Inflammatory macrophage treated with lipopolysaccharide for 4 hours (primary cell): Measurements from ENCODE around the gene NQO2.
"Not testable (repeated sequence)": the region's sequence is repeated elsewhere in the genome, so short reads cannot be mapped to it uniquely, and the experiment has no call there.

Experiments
- DNase-seq: peaks from one replicate; pipeline ENCODE4 v3.0.0-alpha.2; 2020

The NQO2 gene

DNA sequence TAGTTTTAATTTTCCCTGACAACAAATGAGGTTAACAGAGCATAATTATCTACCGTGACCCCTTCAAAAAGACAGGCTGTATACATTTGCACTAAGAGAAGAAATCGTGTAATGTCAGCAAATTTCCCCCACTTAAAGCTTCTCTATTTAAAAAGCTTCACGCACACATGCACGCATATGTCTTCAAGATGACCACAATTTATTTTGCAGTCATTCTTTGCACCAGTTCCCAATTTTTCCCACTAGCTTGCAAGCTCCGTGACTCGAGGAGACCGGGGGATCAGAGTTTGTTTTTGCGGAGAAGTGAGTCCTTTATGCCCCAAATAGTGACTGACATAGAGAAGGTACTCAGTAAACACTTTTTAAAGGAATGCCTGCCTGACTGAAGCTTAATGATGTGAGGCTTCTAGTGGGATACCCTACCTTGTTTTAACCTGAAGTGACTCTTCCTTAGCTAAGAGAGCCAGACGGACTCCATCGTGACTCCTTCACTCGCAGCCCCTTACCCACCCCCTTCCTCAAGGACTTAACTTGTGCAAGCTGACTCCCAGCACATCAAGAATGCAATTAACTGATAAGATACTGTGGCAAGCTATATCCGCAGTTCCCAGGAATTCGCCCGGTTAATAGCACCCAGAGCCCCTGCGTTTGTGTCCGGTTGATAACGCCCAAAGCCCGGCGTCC is 9.3 kb upstream of the NQO2 start:
- DNase-seq = peak; percentile 53

DNA sequence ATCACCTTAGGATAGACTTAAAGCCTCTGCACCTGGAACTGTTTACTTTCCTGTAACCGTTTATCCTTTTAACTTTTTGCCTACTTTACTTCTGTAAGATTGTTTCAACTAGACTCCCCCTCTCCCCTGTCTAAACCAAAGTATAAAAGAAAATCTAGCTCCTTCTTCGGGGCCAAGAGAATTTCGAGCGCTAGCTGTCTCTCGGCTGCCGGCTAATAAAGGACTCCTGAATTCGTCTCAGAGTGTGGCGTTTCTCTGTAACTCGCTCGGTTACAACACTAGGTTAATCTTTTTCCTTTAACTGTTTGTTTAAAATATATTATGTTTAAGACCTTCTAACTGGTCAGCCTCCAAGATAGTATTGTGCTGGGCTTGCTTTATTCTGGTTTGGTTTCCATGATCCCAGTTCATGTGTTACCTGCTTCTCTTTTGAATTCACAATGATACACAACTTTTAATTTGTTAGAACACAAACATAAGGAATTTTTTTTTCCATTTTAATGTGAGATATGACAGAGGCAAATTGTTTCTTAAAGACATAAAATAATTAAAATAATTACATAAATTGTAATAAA is 8.7 kb upstream of the NQO2 start:
- no peak for DNase-seq

DNA sequence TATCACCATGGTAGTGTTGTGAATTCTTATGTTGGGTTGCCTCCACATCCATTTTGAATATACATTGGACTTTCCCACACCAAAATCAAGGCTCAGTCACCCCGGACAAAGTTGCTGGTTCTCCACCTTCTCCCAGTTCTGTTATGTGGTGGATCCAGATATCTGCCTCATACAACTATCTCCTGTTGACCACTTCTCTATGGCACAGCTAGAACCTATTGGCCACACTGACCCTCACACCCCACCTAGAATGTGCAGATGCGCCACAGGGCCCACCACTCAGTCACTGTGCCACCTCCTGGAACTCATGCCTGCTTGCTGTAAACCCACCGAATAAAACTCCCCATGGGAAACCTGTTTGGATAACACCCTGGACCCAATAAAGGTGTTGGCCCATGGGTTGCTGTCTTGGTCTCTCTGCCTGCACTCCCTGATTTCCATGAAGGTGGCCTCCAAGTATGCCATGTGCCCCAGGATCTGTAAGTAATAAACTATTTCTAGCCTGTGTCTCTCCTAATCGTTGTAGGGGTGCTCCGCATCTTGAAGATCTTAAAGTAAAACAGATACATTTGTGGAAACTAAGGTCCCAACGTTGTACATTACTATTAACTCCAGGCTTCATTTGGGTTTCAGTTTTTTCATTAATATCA is 7.2 kb upstream of the NQO2 start:
- DNase-seq = no peak

DNA sequence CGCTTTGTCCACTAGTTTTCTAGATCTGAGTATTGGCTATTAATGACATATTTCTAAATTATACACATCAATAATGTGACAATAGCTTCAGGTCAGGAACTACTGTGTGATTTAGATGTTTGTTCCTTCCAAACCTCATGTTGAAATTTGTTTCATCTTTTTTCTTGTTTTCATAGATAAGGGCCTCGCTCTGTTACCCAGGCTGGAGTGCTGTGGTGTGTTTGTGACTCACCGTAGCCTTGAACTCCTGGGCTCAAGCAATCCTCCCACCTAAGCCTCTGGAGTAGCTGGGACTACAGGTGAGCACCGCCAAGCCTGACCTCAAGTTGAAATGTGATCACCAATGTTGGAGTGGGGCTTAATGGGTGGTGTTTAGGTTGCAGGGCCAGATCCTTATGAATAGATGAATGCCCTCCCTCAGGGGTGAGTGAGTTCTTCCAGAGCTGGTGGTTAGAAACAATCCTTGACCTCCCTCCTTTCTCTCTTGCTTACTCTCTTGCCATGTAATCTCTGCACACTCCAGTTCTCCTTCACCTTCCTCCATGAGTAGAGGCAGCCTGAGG is 5.9 kb upstream of the NQO2 start:
- DNase-seq = no peak

DNA sequence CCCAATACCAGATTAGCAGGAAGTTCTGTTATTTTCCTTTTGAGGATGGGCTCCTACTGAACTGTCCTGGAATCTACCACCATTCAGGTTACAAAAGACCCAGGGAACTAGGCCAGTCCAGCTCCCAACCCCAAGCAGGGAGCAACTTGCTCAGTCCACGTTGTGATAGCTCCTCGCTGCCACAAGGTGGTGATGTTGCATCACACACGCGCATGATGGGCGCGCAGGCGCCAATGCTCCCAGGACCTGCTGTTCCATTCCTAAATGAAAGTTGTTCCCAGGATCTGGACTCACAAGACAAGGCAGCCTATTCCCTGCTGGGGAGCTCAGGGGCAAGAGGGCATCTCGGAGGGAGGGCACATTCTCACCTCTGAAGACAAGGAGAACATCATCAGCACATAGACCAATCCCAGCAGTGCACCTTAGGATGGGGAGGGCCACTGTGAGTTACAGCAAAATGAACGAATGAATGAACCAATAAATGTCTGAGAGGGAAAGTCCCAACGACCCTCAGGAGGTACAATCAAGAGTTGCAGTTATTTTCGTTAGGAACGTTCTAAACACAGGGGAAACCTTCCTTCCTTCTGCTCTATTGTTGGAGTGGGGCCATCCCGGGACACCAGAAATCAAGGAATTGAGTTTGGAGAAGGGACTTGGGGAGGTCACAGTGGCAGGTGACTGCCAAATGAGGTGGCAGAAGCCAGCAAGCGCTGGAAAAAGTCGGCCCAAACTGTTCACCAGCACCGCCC is 1.3 kb upstream of the NQO2 start:
- DNase-seq = not testable (repeated sequence)

DNA sequence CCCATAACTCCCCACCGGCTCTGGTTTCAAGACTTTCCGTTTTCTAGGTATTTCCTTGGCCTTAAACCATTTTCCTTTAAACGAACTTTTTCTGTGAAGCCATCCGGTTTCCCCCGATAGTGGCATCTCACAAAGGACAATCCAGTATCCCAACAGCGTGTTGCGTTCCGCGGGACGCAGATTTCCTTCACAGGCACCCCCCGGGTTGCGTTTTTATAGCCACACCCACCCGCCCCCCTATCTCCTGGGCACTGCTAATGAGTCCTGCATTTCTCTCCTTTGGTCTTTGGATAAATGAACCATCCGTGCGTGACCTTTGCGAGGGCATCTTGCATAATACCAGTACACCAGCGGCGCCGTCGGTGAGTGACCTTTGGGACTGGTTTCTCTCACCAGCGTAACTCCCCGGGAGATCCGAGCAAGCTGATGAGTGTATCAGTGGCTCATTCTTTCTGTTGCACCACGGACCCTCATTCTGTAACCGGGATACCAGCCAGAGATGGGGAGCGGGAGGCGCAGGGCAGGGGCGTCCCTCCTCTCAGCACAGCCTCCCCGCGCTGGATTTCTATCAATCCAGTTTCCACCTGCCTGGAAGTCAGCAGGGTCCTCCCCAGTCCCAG is 586 bp upstream of the NQO2 start:
- peak; percentile 94 for DNase-seq

DNA sequence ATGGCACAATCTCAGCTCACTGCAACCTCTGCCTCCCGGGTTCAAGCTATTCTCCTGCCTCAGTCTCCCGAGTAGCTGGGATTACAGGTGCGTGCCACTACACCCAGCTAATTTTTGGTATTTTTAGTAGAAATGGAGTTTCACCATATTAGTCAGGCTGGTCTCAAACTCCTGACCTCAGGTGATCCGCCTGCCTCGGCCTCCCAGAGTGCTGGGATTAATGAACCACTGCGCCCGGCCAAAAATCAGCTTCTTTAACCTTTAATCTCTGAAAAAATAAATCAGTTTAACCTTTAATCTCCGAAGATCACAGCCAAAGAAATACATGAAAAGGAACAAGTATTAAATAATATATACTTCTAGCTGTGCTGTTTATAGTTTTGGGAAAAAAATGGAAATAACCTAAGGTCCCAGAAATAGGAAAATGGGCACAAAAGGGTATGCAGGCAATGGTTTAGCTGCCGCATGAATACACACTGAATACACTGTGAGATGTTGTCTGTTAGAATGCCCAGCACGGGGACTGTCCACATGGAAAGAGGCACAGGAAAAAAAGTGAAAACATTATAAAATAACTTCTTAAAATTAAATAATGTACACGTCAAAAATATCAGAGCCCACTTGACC is 1.6 kb downstream of the NQO2 start:
- DNase-seq = no peak

DNA sequence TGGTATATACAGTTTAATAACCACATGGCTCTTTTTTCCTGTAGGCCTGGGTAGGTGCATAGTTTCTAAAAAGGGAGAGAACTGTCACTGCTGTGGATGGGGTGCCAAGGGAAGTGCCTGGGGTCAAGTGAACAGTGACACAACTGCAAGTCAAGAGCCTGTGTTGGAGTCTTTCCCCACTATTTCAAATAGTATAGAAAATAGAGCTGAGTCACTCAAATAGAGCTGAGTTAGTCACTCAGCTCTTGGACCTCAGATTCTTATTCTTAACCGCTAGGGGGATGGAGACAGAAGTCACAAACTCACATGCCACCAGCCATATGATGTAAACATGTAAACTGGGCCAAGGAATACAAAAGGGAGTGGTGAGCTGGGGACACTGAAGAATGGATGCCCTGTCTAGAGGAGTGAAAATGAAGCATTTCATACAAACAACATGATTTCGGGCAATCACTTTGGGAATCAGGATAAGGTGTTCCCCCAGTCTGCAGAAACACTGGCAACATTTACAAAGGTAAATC is 2.1 kb downstream of the NQO2 start:
- peak; percentile 95 for DNase-seq

DNA sequence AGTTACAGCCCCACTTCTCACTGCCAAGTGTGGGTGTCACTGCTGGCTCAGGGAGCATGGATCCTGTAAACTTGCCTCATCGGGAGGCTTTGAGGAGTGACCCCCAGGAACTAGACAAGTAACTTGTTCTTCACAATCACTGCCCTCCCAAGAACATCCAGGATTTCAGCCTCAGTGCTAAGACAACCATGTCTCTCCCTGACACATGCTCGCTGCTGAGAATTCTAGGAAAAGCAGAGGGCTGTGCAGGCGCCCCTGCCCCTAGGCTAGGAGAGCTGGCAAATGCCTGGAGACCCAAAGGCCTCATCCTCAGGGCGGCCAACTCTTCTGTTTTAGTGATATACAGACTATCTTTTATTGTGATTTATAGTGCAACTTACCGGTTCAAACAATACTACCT is 3.5 kb downstream of the NQO2 start:
- DNase-seq = not testable (repeated sequence)

DNA sequence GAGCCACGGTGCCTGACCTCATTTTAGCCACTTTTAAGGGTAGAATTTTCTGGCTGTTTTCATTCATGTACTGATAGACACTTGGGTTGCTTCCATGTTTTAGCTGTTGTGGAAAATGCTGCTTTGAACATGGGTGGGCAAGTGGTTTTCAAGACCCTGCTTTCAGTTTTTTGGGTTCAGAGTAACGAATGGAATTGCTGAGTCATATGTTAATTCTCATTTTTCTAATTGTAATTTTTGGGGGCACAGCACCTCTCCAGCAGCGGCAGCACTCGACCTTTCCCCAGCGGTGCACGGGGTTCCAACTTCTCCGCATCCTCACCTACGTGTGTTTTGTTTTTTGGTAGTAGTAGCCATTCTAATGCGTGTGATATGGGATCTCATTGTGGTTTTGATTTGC is 5.4 kb downstream of the NQO2 start:
- DNase-seq = no peak

DNA sequence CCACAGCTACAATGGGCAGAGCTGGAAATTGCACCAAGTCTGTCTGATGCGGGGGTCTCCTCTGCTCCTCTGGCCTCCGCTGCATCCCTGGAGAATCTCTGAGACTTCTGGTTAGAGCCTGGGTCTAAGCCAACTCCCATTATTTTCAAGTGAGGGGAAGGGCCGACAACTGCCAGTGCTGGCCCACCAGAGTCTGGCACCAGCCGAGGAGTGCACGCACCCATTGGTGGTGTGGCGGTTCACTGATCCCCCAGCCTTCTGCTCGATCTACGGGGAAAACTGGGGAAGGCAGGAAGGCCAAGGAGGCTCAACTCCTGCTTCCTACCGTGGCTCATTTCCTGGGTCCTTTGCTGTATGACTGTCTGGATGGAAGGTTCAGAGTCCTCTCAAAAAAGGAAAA is 6.2 kb downstream of the NQO2 start:
- no peak for DNase-seq

DNA sequence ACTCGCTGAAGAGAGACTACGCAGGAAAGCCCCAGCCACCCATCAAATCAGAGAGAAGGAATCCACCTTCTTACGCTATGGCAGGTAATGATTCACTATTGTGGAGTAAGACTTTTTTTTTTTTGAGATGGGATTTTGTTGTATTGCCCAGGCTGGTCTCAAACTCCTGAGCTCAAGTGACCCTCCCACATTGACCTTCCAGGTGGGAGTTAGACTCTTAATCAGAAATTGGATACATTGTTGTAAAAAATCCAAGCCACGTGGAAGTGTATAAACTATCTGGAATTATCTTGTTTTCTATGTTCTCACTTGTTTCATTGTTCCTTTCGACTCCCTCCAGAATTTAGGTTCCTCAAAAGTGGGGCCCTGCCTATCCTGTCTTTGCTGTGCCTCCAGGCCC is 6.8 kb downstream of the NQO2 start:
- no peak for DNase-seq

DNA sequence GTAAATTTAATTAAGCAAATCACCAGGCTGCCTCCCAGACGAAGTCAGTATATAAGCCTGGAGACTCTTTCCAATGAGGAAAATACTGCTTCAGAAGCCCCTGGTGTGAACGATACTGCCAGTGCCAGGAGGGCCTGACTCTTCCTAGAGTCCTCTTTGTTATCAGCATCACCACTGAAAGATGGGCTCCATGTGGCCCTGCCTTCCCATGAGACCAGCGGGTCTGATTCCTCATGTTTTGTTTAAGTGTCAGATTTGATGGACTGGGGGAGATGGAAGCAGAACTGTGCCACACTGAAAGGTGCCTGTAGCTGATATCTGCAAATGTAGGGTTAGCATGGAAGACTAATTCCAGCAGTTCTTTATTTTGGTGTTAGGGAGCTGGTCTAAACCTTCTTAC is 7.9 kb downstream of the NQO2 start:
- DNase-seq = no peak

DNA sequence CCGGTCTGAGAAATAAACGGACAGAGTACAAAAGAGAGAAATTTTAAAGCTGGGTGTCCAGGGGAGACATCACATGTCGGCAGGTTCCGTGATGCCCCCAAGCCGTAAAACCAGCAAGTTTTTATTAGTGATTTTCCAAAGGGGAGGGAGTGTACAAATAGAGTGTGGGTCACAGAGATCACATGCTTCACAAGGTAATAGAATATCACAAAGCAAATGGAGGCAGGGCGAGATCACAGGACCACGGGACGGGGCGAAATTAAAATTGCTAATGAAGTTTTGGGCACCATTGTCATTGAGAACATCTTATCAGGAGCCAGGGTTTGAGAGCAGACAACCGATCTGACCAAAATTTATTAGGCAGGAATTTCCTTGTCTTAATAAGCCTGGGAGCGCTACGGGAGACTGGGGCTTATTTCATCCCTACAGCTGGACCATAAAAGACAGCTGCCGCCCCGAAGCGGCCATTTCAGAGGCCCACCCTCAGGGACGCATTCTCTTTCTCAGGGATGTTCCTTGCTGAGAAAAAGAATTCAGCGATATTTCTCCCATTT is 9.1 kb downstream of the NQO2 start:
- DNase-seq = not testable (repeated sequence)

DNA sequence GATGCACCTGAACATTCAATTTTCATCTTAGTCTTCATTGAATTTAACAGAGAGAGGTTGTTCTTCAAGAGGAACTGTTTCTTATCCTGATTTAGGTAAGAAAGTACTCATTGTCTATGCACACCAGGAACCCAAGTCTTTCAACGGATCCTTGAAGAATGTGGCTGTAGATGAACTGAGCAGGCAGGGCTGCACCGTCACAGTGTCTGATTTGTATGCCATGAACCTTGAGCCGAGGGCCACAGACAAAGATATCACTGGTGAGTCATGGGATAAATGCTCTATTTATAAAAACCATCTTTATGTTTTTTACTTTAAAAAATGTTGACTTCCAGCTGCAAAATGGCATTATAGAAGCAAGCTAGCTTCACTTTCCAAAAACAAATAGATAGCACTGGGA is 10.2 kb downstream of the NQO2 start:
- no peak for DNase-seq

DNA sequence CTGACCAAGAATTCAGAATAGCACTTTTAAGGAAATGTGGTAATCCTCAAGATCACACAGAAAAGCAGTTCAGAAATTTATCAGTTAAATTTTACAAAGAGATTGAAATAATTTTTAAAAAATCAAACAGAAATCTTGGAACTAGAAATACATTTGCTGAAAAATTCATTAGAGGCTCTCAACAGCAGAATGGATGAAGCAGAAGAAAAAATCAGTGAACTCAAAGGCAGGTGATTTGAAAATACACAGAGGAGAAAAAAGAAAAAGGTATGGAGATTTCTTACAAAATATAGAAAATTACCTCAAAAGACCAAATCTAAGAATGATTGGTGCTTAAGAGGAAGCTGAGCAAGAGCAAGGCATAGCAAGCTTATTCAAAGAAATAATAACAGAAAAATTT is 11.5 kb downstream of the NQO2 start:
- no peak for DNase-seq

DNA sequence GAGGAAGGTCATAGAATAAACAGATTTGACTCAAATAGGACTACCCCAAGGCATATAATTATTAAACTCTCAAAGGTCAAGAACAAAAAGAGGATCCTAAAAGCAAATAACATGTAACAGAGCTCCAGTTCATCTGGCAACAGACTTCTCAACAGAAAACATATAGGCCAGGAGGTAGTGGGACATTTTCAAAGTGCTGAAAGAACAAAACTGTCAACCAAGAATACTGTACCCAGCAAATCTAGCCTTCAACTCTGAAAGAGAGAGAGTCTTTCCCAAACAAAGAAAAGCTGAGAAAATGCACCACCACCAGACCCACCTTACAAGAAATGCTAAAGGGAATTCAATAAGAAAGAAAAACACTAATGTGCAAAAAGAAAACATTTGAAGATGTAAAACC is 11.9 kb downstream of the NQO2 start:
- no peak for DNase-seq

DNA sequence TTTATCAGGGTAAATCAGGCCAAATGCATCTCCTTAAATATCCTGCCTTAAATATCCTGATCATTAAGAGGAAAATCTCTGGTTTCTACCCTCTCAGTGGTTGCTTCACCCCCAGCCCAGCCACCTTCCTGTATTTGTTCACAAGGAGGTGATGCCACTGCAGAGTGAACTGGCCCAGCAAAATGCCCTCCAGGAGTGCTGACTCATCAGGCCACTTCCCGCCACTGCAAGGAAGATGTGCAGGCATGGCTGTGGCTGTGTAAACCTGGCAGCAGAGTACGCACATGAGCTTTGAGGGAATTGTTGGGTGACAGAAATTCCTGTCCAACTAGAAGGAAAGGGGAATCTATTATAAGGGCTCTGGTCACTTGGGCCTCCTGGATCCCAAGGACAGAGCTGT is 13.8 kb downstream of the NQO2 start:
- peak; percentile 77 for DNase-seq

DNA sequence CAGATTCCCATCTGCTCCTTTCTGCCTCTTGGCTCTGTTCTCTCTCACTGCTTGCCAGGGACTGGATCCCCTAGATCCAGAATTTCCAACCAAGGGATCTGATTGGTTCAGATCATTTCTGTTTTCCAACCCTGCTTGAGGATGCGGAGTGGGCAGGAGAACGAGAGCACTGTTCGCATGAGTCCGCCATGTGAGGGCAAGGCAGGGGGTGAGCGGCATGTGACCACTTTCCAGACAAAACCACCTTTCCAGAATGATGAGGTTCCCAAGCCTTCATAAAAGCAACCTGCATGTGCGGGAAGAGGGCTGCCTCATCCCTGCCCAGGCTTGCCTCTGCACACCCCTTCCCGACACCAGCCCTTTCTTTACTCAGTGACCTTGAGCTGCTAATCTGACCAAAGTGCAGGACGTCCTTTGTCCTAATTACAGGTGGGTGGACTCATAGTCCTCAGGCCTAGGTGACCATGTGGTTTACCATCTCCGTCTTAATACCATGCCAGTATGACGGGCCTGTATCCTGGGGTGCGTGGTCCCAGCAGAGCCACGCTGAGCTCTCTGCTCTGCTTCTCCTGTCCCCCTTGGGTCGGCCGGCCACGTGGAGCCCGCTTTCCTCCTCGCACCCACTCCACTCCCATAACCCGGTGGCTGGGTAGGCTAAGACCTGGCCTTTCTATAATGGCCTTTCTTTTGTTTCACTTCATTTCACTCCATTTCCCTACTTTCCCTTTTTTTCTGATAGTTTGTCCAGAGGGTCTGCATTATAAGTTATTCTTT is 14.4 kb downstream of the NQO2 start:
- DNase-seq = no peak

DNA sequence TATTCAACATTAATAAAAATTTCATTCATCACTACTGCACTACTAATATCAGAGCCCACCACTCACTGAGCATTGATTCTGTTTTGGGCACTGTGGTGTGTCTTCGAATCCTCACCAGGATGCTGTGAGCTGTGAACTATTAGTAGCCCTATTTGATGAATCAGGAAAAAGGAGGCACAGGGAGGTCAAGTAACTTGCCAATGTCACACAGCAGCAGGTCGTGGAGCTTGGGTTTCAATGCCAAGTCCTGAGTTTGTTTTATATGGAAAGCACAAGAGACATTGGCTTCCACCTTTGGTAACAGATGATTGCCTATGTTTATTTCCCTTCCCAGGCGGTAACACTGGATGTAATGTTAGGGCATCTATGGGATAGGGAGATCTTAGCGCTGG is 15.0 kb downstream of the NQO2 start:
- DNase-seq = no peak

DNA sequence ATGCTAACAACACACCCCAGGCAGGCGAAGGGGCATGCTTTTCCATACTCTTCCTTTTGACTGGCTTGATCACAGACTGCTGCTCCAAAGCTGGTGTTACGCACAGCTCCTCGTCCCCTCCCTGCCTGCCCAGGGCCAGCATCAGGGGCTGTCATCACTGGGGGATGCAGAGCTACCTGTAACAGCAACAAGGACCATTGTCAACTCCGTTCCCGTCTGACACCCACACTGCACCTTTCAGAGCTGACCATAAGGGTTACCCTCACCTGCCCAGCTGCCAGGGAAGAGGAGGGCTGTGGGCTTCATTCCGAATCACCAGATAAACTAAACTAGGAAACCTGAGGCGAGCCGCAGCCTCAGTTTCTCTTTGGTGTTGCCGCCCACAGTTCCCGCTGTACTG is 15.4 kb downstream of the NQO2 start:
- no peak for DNase-seq
